Thyroid gland (tissue), 4 donors: ENCODE results near the gene RETREG3. TPM values are rescaled to one million over a fixed set of nuclear protein-coding genes. Genes with fewer than 3 reads are reported as not detected.

Source experiments
- DNase-seq, 2 donors: peaks; one replicate each; pipeline ENCODE4 v3.0.0-alpha.2; 2019
- H3K27ac ChIP-seq, 3 donors: fragments of 200-600 bp; sonication (generic); 1 replicate in 2 of 3; 2 replicates in 1 of 3; pipeline ENCODE4 v1.5.1; 2016 to 2019; ENCODE audit warnings: mild to moderate bottlenecking in 1 of 3, moderate library complexity in 1 of 3
- H3K27me3 ChIP-seq: fragments of 200-600 bp; sonication (generic); one replicate; pipeline ENCODE4 v1.5.1; 2019
- H3K36me3 ChIP-seq, 2 donors: fragments of 200-600 bp; sonication (generic); one replicate each; pipeline ENCODE4 v1.5.1; 2016 to 2019
- H3K4me1 ChIP-seq, 2 donors: fragments of 200-600 bp; sonication (generic); one replicate each; pipeline ENCODE4 v1.5.1; 2017 to 2019
- H3K4me3 ChIP-seq, 3 donors: fragments of 200-600 bp; sonication (generic); replicated peaks in 1 of 3; 1 replicate in 2 of 3; 2 replicates in 1 of 3; pipeline ENCODE4 v1.5.1; 2016; ENCODE audit warnings: mild to moderate bottlenecking in 1 of 3
- H3K9me3 ChIP-seq: fragments of 200-600 bp; sonication (generic); one replicate; pipeline ENCODE4 v1.5.1; 2017
- POLR2A ChIP-seq, 2 donors: fragments of 450-650 bp; IDR thresholded peaks; one replicate each; pipeline ENCODE4 v1.6.1; 2017; ENCODE audit warnings: antibody characterized with exemption in 2 of 2, mild to moderate bottlenecking in 2 of 2, moderate library complexity in 1 of 2
- WGBS, 2 donors: methylation state at CpG; one replicate each; pipeline ENCODE4 v1.1.5; 2017; 5-methylcytosine and 5-hydroxymethylcytosine counted together
- intact Hi-C: fragments of 100-400 bp; cut with DNase I; formaldehyde crosslinking; loops from one replicate; pipeline ENCODE4 v1.15.1; 2023
- total RNA-seq, 4 donors: library from RNA; depleted of rRNA; stranded (reverse); fragments of >200 nt; gene quantifications; one replicate each; pipeline ENCODE4 v1.2.3, GENCODE V29; 2016
- TF ChIP-seq, protein P1 (sequence below), 6 experiments: fragments of 200-600 bp in 3 of 6; fragments of 450-650 bp in 3 of 6; sonication (generic) in 3 of 6; IDR thresholded peaks; one replicate each; pipeline ENCODE4 v1.5.1; 2016 to 2019; ENCODE audit warnings: antibody characterized with exemption in 6 of 6, mild to moderate bottlenecking in 2 of 6, inconsistent platforms in 1 of 6, moderate library complexity in 1 of 6

RETREG3 gene
- total RNA-seq, 4 donors from 2014 or later: 61.9 to 74.4 (median 72.1) TPM

DNA sequence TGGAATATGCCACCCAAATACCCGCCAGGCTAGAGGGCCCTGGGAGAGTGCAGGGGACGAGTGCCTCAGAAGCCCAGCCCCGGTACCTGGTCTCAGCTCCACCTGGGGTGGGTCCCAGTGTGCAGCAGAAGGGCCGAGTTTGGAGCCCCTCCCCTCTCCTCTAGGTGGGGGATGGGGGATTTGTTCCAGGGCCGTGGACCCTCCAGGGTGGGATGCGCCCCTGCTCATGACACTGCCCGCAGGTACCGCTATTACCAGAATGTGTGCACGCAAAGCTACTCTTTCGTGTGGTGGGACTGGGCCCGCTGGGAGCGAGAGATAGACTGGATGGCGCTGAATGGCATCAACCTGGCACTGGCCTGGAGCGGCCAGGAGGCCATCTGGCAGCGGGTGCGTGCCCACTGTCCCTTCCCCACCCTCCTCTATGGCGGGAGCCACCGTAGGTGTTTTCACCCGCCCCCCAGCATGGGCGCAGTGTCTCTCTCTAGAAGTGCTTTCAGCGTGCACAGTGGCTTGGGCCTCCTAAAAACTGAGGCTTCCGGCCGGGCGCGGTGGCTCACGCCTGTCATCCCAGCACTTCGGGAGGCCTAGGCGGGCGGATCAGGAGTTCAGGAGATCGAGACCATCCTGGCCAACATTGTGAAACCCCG lies 71.9 kb downstream of the RETREG3 start:
- WGBS, 2 donors: 88 to 90% methylated on average over 23 to 28 of the region's 31 CpGs
- intact Hi-C loops: no loop called here
- Histone ChIP-seq H3K36me3 (peaks cover 11 to 12% of the 10 kb centered on the region in 2 donors), H3K9me3 (no peaks in the 10 kb centered on the region), H3K4me1 (peaks cover 8 to 22% of the 10 kb centered on the region in 2 donors), H3K27ac (peak overlapping the region in 2 of 3 donors; percentile 89 to 92), H3K27me3 (no peaks in the 10 kb centered on the region), H3K4me3 (peak overlapping the region in 2 of 3 donors; percentile 22 to 37)
- no peak for DNase-seq
- TF ChIP-seq, protein P1, sequence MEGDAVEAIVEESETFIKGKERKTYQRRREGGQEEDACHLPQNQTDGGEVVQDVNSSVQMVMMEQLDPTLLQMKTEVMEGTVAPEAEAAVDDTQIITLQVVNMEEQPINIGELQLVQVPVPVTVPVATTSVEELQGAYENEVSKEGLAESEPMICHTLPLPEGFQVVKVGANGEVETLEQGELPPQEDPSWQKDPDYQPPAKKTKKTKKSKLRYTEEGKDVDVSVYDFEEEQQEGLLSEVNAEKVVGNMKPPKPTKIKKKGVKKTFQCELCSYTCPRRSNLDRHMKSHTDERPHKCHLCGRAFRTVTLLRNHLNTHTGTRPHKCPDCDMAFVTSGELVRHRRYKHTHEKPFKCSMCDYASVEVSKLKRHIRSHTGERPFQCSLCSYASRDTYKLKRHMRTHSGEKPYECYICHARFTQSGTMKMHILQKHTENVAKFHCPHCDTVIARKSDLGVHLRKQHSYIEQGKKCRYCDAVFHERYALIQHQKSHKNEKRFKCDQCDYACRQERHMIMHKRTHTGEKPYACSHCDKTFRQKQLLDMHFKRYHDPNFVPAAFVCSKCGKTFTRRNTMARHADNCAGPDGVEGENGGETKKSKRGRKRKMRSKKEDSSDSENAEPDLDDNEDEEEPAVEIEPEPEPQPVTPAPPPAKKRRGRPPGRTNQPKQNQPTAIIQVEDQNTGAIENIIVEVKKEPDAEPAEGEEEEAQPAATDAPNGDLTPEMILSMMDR (IDR thresholded peaks at IDR 0.05): no peak
- TF ChIP-seq POLR2A (IDR thresholded peaks at IDR 0.05): no peak

DNA sequence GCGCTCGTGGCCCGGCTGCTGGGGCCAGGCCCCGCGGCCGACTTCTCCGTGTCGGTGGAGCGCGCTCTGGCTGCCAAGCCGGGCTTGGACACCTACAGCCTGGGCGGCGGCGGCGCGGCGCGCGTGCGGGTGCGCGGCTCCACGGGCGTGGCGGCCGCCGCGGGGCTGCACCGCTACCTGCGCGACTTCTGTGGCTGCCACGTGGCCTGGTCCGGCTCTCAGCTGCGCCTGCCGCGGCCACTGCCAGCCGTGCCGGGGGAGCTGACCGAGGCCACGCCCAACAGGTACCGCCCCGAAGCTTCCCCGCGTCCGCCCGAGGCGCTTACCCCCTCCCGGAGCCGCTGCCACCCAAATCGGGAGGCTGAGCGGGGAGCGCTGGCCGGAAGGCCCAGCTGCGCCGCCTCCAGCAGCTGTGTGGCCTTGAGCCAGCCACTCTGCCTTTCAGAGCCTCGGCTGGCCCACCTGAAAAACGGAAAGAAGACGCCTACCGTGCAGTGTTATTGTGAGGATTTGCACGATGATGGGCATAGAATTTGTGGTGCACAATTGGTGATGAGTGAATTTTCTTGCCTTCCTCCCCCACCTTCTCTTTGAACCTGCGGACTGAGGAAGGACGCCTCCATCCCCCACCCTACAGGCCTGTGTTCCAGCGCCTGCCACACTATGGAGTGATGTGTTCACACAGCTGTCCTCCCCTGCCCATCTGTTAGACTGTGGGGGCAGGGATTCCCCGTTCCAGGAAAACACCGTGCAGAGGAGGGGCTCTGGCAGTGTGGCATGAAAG lies 72.6 kb downstream of the RETREG3 start:
- peak overlapping the region; percentile 59 to 92 (median 89) for H3K27ac ChIP-seq
- peak; percentile 87 to 88 for DNase-seq
- intact Hi-C loops: no loop called here

DNA sequence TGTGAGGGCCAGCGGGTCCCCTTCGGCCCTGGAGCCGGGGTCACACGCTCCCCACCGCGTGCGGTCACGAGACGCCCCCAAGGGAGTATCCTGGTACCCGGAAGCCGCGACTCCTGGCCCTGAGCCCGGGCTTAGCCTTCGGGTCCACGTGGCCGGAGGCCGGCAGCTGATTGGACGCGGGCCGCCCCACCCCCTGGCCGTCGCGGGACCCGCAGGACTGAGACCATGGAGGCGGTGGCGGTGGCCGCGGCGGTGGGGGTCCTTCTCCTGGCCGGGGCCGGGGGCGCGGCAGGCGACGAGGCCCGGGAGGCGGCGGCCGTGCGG lies 73.2 kb downstream of the RETREG3 start, which contains the start of gene NAGLU:
Gene NAGLU (plus strand): TSS at position 194 of the 324 bp plus-strand sequence. CDS start 32 bp downstream, at position 226.
- DNase-seq: peak; percentile 98
- Histone ChIP-seq H3K27me3 (no peaks in the 10 kb centered on the region), H3K36me3 (peaks cover 9 to 11% of the 10 kb centered on the region in 2 donors), H3K9me3 (no peaks in the 10 kb centered on the region), H3K27ac (peak within 1 kb of the TSS; percentile 81 to 92 (median 89)), H3K4me1 (peaks cover 8 to 26% of the 10 kb centered on the region in 2 donors), H3K4me3 (peak within 1 kb of the TSS; percentile 22 to 42 (median 37))
- peak; percentile 63 to 90 for TF ChIP-seq POLR2A (IDR thresholded peaks at IDR 0.05)
- TF ChIP-seq, protein P1 (IDR thresholded peaks at IDR 0.05): peak in 1 of 6 experiments; percentile 4
- intact Hi-C loops: no loop called here
- WGBS, 2 donors: 2% methylated on average over 9 of the region's 40 CpGs; no CpG with 5 or more reads in 1 of the 2 donors

More for the DNA sequence above, 72.6 kb downstream of the RETREG3 start:
- 4 to 5% methylated on average over 17 to 18 of the region's 65 CpGs for WGBS, 2 donors
- Histone ChIP-seq H3K4me3 (peak overlapping the region; percentile 22 to 42 (median 37)), H3K9me3 (no peaks in the 10 kb centered on the region), H3K36me3 (peaks cover 11 to 12% of the 10 kb centered on the region in 2 donors), H3K27me3 (no peaks in the 10 kb centered on the region), H3K4me1 (peaks cover 8 to 23% of the 10 kb centered on the region in 2 donors)
- TF ChIP-seq, protein P1 (IDR thresholded peaks at IDR 0.05): peak in 2 of 6 experiments; percentile 7 to 9
- peak in 1 of 2 donors; percentile 38 for TF ChIP-seq POLR2A (IDR thresholded peaks at IDR 0.05)

DNA sequence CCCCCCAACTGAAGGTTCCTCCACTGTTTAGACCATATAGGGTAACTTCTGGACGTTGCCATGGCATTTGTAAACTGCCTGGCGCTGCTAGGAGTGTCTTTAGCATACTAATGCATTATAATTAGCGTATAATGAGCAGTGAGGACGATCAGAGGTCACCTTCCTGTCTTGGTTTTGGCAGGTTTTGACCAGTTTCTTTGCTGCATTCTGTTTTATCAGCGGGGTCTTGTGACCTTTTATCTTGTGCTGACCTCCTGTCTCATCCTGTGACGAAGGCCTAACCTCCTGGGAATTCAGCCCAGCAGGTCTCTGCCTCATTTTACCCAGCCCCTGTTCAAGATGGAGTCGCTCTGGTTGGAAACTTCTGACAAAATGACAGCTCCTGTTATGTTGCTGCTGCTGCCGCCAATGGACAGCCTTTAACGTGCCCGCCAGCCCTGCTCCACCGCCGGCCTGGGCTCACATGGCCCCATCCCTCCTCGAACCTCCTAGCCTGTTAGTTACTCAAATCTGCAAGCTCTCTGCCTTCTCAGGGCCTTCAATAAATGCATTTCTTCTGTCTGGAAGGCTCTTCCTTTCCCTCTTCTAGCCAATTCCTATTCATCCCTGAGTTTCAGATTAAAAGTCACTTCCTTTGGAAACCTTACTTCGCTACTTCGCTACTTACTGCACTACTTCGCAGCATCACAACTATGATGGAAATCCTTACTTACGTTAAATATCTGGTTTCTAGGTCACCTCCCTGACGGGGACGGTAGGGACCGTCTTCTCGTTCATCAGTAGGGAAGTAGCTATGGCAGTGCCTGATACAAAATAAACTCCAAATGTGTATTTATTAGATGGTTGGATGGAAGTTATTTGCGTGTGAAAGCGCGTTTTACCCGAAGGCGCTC lies 73.8 kb downstream of the RETREG3 start:
- Histone ChIP-seq H3K9me3 (no peaks in the 10 kb centered on the region), H3K4me3 (peak overlapping the region; percentile 22 to 37 (median 31)), H3K27ac (peak overlapping the region; percentile 81 to 92 (median 89)), H3K27me3 (no peaks in the 10 kb centered on the region), H3K36me3 (peaks cover 9 to 11% of the 10 kb centered on the region in 2 donors), H3K4me1 (peaks cover 8 to 32% of the 10 kb centered on the region in 2 donors)
- no peak for DNase-seq
- WGBS, 2 donors: 47 to 49% methylated on average over 26 of the region's 26 CpGs
- intact Hi-C loops: no loop called here
- TF ChIP-seq, protein P1 (IDR thresholded peaks at IDR 0.05): no peak
- TF ChIP-seq POLR2A (IDR thresholded peaks at IDR 0.05): no peak
